Activated CD4-positive, alpha-beta T cell treated with anti-CD3 and anti-CD28 coated beads, Interleukin-2, amount 10 ng/mL, durations not matched to agents 24 days and 14 days (primary cell): ENCODE measurements around the gene FAM9A. TPM values are rescaled to one million over a fixed set of nuclear protein-coding genes. Genes with fewer than 3 reads are reported as not detected.

ENCODE experiments used
- DNase-seq: peaks from one replicate; pipeline ENCODE4 v3.0.0; 2022
- H3K27ac Mint-ChIP-seq: one replicate; pipeline ENCODE4 v1.8.0; 2022; ENCODE audit warnings: mild to moderate bottlenecking, mixed read lengths
- H3K27me3 Mint-ChIP-seq: one replicate; pipeline ENCODE4 v1.8.0; 2022; ENCODE audit warnings: mixed read lengths
- H3K36me3 Mint-ChIP-seq: one replicate; pipeline ENCODE4 v1.8.0; 2022; ENCODE audit warnings: low read depth, mild to moderate bottlenecking, mixed read lengths
- H3K4me1 Mint-ChIP-seq: one replicate; pipeline ENCODE4 v1.8.0; 2021; ENCODE audit warnings: mixed read lengths
- H3K4me3 Mint-ChIP-seq: one replicate; pipeline ENCODE4 v1.8.0; 2022; ENCODE audit warnings: mild to moderate bottlenecking, moderate library complexity, mixed read lengths
- H3K9me3 Mint-ChIP-seq: one replicate; pipeline ENCODE4 v1.8.0; 2021; ENCODE audit warnings: mixed read lengths
- intact Hi-C: fragments of 100-400 bp; cut with micrococcal nuclease; formaldehyde crosslinking; loops from one replicate; pipeline ENCODE4 v1.15.1; 2023
- total RNA-seq: library from RNA; stranded (reverse); gene quantifications from 2 replicates; pipeline ENCODE4 v1.2.3, GENCODE V29; 2022

Gene FAM9A
- not detected in 2 replicates for total RNA-seq

DNA sequence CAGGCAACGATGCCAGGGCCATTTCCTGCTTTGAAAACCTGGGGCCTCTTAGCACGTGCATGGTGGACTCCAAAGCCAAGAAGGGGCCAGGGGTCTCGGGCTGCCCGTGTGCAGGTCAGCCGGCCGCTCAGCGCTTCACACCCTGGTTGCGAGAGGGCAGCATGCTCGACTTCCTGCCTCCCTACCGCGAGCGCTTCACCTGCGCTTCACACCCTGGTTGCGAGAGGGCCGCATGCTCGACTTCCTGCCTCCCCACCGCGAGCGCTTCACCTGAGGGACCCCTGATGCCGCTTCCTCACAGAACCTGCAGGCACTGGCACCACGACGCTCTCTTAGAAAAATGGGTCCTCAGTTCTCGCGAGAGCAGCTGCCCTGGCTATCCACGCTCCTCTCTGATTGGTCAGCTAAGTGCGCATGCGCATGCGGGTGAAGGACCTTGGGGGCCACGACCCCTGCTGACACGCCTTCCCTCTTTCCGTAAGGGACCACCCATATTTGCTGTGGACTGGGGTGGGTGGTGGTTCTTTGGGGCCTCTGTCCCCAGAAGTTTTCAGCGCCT, at the start of gene FAM9A:
TSS of gene FAM9A (minus strand) at position 343 of the 559 bp plus-strand sequence. CDS start 1,212 bp downstream, outside the sequence.
- H3K4me1 Mint-ChIP-seq, result no peaks in the 10 kb centered on the region
- no peaks in the 10 kb centered on the region for H3K9me3 Mint-ChIP-seq

DNA sequence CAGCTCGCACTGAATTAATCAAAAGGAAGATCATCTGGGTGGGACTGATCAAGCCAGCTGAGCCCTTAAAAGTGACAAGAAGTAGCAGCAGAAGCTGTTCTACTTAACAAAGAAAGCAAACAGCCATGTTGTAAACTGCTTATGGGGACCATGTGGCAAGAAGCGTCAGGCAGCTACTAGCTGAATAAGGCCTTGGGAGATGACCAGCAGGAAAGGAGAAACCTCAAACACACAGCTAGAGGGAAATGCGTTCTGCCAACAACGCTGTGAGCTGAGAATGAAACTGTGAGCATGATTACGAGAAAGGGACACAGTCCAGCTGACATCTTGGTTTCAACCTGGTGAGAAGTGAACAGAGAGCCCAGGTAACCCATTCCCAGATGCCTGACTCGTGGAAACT, 49.3 kb upstream of the FAM9A start:
- Mint-ChIP-seq H3K4me1 (no peaks in the 10 kb centered on the region), H3K36me3 (no peaks in the 10 kb centered on the region), H3K27ac (no peak overlapping the region), H3K9me3 (no peaks in the 10 kb centered on the region), H3K4me3 (no peak overlapping the region), H3K27me3 (peaks cover 4% of the 10 kb centered on the region)
- DNase-seq, result no peak
- intact Hi-C loops, result no loop called here

More for the DNA sequence above, at the start of gene FAM9A:
- Mint-ChIP-seq H3K4me3 (no peak within 1 kb of the TSS), H3K36me3 (no peaks in the 10 kb centered on the region), H3K27me3 (peaks cover 3% of the 10 kb centered on the region), H3K27ac (no peak within 1 kb of the TSS)
- intact Hi-C loops, result no loop called here
- DNase-seq, result no peak

DNA sequence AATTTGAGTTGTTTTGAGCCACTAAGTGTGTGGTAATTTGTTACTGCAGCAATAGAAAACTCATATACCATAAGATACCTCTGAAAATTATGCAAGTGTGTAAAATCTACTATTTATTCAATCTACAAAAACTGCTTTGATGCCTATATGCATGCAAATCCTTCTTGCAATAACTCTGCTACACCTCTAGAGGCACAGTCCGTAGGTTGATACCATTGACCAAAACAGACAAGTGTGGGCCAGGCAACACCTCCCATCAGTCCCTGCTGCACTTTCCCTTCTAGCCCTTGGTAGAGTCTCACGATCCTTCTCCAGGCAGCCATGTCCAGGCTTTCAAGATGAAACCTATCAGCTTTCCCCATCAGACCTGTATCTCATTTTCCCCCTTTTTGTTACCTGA, 48.8 kb upstream of the FAM9A start:
- Mint-ChIP-seq H3K27me3 (peaks cover 4% of the 10 kb centered on the region), H3K9me3 (no peaks in the 10 kb centered on the region), H3K36me3 (no peaks in the 10 kb centered on the region), H3K4me1 (no peaks in the 10 kb centered on the region), H3K27ac (no peak overlapping the region), H3K4me3 (no peak overlapping the region)
- DNase-seq, result no peak
- intact Hi-C loops, result no loop called here

DNA sequence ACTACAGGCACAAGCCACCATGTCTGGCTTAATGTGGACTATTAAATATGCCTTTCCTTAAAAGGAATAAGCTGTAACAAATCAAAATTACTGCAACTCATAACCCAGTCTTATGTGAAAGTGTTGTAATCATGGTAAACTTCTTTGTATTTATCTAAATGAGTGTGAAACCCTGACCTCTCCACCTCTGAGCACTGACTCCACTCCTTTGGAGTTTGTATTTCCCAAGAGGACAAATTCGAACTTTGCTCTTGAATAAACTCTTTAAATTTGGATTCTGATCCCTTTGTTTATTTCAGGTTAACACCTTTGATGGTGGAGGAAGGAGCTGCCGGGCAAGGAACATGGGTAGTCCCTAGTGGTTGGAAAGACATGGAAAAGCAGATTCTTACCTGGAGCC, 48.3 kb upstream of the FAM9A start:
- H3K27ac Mint-ChIP-seq, result no peak overlapping the region
- no peaks in the 10 kb centered on the region for H3K4me1 Mint-ChIP-seq
- no peak overlapping the region for H3K4me3 Mint-ChIP-seq
- H3K9me3 Mint-ChIP-seq, result no peaks in the 10 kb centered on the region
- DNase-seq, result no peak
- no peaks in the 10 kb centered on the region for H3K36me3 Mint-ChIP-seq
- intact Hi-C loops, result no loop called here
- H3K27me3 Mint-ChIP-seq, result peaks cover 4% of the 10 kb centered on the region

DNA sequence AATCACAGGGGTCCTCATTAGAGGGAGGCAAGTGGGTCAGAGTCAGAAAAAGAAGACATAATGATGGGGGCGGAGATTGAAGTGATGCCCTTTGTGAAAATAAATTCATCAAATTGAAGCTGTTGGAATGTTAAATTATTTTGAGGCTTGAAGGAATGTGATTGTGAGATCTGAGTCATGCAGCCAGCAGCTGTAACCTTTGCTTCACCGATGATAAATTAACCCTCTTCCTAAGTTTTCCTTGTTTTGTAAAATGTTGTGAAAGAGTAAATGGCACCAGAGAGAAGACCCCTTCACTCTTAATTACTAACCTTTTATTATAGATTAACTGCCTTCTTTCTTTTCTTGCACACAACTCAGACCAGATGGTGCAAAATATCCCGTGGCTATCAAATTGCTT, 47.7 kb upstream of the FAM9A start:
- Mint-ChIP-seq H3K27me3 (peaks cover 2% of the 10 kb centered on the region), H3K4me1 (no peaks in the 10 kb centered on the region), H3K4me3 (no peak overlapping the region), H3K9me3 (no peaks in the 10 kb centered on the region), H3K27ac (no peak overlapping the region), H3K36me3 (no peaks in the 10 kb centered on the region)
- no peak for DNase-seq
- intact Hi-C loops, result no loop called here

DNA sequence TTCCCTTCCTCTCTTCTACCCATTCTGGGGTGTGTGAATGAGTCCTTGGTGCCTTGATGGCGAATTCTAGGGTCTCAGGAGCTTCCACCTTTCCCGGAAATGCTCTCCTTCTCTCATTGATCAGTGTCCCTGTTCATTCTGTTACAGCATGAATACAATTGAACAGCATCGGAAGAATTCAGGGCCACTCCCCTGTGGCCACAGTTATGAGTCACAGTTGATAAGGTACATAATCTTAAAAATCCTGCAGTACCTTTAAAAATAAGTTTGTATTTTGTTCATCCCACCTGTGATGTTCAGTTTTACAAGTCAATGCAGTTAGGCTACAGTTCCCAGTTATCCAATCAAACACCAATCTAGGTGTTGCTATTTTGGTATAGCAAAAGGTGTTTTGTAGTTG, 47.3 kb upstream of the FAM9A start:
- no peak for DNase-seq
- Mint-ChIP-seq H3K4me1 (no peaks in the 10 kb centered on the region), H3K27me3 (peaks cover 2% of the 10 kb centered on the region), H3K9me3 (no peaks in the 10 kb centered on the region), H3K27ac (no peak overlapping the region), H3K4me3 (no peak overlapping the region), H3K36me3 (no peaks in the 10 kb centered on the region)
- intact Hi-C loops, result no loop called here

DNA sequence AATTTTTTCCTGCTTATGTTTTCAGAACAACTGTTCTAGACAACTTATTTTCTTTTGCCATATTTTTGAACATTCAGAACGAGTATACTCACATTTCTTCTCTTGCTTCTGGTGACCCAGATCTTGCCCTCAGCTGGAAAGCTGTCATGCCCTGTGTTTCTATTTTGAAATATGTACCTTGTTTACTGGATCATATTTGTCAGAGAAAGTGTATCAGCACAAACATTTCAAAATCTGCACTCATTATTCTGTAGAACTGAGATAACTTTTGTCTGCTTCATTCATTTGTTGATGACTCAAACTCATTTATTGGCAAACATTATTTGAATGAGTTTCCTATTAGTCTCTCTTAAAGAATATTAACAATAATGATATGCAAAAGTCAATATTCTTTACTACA, 46.2 kb upstream of the FAM9A start:
- no peaks in the 10 kb centered on the region for H3K27me3 Mint-ChIP-seq
- no peaks in the 10 kb centered on the region for H3K36me3 Mint-ChIP-seq
- no peak for DNase-seq
- intact Hi-C loops, result no loop called here
- H3K4me1 Mint-ChIP-seq, result no peaks in the 10 kb centered on the region
- H3K9me3 Mint-ChIP-seq, result no peaks in the 10 kb centered on the region
- H3K27ac Mint-ChIP-seq, result no peak overlapping the region
- H3K4me3 Mint-ChIP-seq, result no peak overlapping the region

DNA sequence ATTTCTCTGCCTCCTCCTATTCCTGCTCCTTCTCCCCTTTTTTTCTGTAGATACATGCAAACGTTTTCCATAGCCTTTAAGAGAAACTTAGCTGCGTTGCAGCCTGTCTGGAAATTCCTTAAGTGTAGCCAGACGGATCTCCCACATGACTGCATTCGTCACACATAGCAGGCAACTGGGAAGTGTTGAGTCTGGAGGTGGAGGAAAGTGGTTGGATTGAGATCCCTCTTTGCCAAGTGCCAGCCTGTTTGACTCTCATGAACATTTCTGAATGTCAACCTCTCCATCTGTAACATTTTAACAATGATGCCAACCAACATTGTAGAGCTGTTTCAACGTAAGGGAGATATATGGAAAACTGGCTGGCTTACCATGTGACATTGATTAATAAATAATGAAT, 45.1 kb upstream of the FAM9A start:
- H3K4me1 Mint-ChIP-seq, result no peaks in the 10 kb centered on the region
- H3K36me3 Mint-ChIP-seq, result no peaks in the 10 kb centered on the region
- no peaks in the 10 kb centered on the region for H3K27me3 Mint-ChIP-seq
- H3K4me3 Mint-ChIP-seq, result no peak overlapping the region
- no peak for DNase-seq
- H3K27ac Mint-ChIP-seq, result no peak overlapping the region
- no peaks in the 10 kb centered on the region for H3K9me3 Mint-ChIP-seq
- intact Hi-C loops, result no loop called here

DNA sequence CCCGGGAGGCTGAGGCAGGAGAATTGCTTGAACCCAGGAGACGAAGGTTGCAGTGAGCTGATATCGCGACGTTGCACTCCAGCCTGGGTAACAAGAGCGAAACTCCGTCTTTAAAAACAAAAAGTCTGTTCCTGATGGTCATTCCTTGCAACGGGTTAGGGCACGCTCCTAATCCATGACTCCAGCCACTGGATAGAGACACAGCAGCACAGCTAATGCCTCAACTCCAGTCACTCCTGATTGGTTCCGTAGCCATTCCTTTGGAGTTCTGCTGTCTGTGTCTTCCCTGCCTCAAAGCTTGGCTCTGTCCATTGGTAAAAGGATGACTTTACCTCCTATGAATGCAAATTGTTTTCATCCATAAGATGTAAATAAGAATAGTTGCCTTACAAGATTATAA, 44.3 kb upstream of the FAM9A start:
- Mint-ChIP-seq H3K4me3 (no peak overlapping the region), H3K9me3 (no peaks in the 10 kb centered on the region), H3K36me3 (no peaks in the 10 kb centered on the region), H3K27me3 (no peaks in the 10 kb centered on the region), H3K27ac (no peak overlapping the region), H3K4me1 (no peaks in the 10 kb centered on the region)
- intact Hi-C loops, result no loop called here
- DNase-seq, result no peak

DNA sequence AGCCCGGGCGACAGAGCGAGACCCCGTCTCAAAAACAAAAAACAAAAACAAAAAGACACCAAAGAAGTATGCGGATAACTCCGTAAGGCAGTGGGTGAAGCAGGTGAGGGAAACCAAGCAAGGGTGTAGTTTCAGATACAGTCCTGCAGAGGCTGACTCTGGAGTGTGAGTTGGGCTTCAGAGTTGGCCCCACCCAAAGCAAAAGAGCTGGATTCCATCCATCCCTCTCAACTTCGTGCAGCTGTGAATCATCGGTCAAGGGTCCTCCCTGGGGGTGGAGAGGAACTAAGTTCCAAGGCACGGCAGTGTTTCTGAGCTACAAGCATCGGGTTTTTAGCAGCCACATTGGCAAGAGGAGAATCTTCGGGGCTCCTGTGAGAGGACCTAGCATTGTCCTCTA, 43.9 kb upstream of the FAM9A start:
- Mint-ChIP-seq H3K27ac (no peak overlapping the region), H3K4me1 (no peaks in the 10 kb centered on the region), H3K27me3 (no peaks in the 10 kb centered on the region), H3K4me3 (no peak overlapping the region), H3K9me3 (no peaks in the 10 kb centered on the region), H3K36me3 (no peaks in the 10 kb centered on the region)
- intact Hi-C loops, result no loop called here
- DNase-seq, result no peak

DNA sequence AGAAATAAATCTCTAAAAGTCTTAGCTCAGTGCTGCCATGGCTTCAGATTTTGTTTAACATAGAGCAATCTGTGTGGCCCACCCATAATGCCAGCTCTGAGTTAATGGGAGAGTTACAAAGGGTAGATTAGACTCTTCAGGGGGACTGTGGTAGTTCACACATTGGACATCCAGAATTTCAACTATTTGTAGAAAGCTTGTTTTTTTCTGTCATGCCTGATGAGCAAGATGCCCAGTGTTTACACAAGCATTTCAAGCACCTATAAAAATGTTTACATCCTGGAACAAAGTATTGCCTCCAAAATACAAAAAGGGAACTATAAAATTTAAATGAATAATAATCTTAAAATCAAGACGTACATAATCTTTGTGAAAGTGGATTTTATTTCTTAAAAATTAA, 43.0 kb upstream of the FAM9A start:
- H3K4me3 Mint-ChIP-seq, result no peak overlapping the region
- no peaks in the 10 kb centered on the region for H3K27me3 Mint-ChIP-seq
- no peak for DNase-seq
- H3K36me3 Mint-ChIP-seq, result no peaks in the 10 kb centered on the region
- intact Hi-C loops, result no loop called here
- H3K4me1 Mint-ChIP-seq, result no peaks in the 10 kb centered on the region
- H3K27ac Mint-ChIP-seq, result no peak overlapping the region
- no peaks in the 10 kb centered on the region for H3K9me3 Mint-ChIP-seq

DNA sequence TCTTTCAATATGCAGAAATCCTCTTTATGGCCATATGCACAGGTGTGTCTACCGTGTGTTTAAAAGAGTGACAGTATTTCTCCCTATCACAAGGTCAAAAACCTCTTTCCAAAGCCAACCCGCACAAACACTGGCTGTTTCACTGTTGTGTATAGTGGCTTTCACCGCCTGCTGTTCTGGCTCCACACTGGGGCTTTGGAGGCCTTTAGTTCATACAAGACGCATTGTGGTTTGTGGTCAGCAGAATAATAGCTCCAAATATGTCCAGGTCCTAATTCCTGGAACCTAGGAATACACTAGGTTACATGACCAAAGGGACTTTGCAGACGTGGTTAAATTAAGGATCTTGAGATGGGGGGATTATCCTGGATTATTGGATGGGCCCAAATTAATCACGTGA, 40.7 kb upstream of the FAM9A start:
- H3K36me3 Mint-ChIP-seq, result no peaks in the 10 kb centered on the region
- no peak for DNase-seq

DNA sequence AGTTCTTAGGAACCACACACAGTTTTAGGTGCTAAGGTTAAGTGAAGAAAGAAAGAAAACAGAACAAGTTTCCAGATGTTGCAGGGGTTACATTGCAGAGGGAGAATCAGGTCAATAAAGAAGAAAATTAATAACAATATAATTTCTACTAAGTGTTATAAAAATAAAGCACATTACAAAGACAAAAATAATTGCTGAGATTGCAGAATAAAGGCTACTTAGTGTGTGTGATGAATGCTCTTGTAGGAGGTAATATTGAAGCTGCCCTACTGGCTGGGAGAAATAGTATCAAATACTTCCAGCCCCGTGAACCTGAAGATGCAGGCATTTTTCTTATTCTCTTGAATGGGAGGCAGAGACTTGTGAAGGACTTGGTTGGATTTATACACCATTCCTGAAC, 33.2 kb upstream of the FAM9A start:
- H3K4me3 Mint-ChIP-seq, result no peak overlapping the region
- no peaks in the 10 kb centered on the region for H3K36me3 Mint-ChIP-seq
- no peaks in the 10 kb centered on the region for H3K4me1 Mint-ChIP-seq
- DNase-seq, result no peak
- intact Hi-C loops, result no loop called here
- peaks cover 11% of the 10 kb centered on the region for H3K27me3 Mint-ChIP-seq
- no peaks in the 10 kb centered on the region for H3K9me3 Mint-ChIP-seq
- H3K27ac Mint-ChIP-seq, result no peak overlapping the region

More for the DNA sequence above, 40.7 kb upstream of the FAM9A start:
- H3K4me3 Mint-ChIP-seq, result no peak overlapping the region
- H3K9me3 Mint-ChIP-seq, result no peaks in the 10 kb centered on the region
- H3K4me1 Mint-ChIP-seq, result no peaks in the 10 kb centered on the region
- H3K27ac Mint-ChIP-seq, result no peak overlapping the region
- intact Hi-C loops, result no loop called here
- peaks cover 6% of the 10 kb centered on the region for H3K27me3 Mint-ChIP-seq

DNA sequence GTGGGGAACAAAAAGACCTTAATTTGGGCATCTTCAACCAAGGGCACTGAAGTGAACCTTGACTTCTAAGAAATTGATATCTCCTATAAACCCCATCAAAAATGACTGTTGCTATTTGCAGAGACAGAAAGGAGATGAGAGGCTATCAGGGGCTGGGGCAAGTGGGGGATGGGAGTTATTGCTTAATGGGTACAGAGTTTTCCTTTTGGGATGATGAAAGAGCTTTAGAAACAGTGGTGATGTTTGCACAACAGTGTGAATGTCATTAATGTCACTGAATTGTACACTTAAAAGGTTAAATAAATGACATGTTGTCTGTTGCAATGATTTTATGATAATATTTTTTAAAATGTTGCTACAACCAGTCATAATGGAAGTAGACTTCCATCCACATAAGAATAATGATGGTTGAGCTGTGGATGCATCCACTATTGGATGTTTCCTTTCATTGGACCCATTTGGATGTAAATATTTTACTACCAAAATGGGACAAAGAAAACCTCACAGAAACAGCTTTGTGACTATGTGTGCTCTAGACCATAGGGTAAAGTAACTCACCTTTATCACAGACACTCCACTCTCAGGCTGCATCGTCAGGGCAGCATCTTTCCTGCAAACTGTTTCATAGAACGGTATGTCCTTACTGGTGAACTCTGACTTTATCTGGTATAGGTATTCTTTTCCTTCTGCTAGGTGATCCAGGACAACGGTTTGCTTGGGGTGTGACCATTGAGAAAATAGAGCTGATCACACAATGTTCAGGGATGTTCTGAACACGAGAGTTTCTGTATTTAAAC, 31.6 kb upstream of the FAM9A start:
- intact Hi-C loops, result no loop called here
- H3K27me3 Mint-ChIP-seq, result peaks cover 12% of the 10 kb centered on the region

DNA sequence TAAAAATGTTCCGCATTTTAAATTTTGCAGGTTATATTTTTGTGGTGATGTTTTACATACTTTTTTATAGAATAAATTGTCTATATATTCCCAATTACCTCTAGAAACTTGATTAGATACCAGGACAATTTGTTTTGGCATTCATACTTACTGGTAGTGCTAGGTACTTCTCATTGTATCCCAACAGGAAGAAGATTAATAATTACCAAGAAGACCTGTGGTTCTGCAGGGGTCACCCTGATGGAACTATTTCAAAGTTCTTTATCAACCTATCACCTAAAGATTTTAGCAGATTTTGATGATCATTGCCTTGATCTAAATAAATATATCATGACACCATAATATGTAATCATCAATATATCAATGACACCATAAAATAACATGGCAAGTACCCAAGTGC, 22.5 kb upstream of the FAM9A start:
- H3K27me3 Mint-ChIP-seq, result peaks cover 13% of the 10 kb centered on the region
- no peak for DNase-seq
- intact Hi-C loops, result no loop called here
- no peaks in the 10 kb centered on the region for H3K36me3 Mint-ChIP-seq
- H3K4me1 Mint-ChIP-seq, result no peaks in the 10 kb centered on the region
- H3K4me3 Mint-ChIP-seq, result no peak overlapping the region
- H3K27ac Mint-ChIP-seq, result no peak overlapping the region
- H3K9me3 Mint-ChIP-seq, result no peaks in the 10 kb centered on the region

More for the DNA sequence above, 31.6 kb upstream of the FAM9A start:
- Mint-ChIP-seq H3K4me1 (no peaks in the 10 kb centered on the region), H3K36me3 (no peaks in the 10 kb centered on the region), H3K27ac (no peak overlapping the region), H3K9me3 (no peaks in the 10 kb centered on the region), H3K4me3 (no peak overlapping the region)
- no peak for DNase-seq
